Psoas muscle (tissue), 8 donors: ENCODE data around the gene OAS3. TPM values are rescaled to one million over a fixed set of nuclear protein-coding genes. Genes with fewer than 3 reads are reported as not detected.

Experiments
- ATAC-seq, 4 donors: fragments of 200-7000 bp; cut with Tn5 transposase; one replicate each; pipeline ENCODE4 v1.9.1; 2020; ENCODE audit warnings: moderate library complexity in 3 of 4, mild to moderate bottlenecking in 2 of 4
- DNase-seq, 2 donors: peaks; one replicate each; pipeline ENCODE4 v3.0.0-alpha.2; 2020
- H3K27ac ChIP-seq: fragments of 200-600 bp; one replicate; pipeline ENCODE4 v1.8.0; 2022
- H3K27me3 ChIP-seq, 3 donors: fragments of 200-600 bp in 1 of 3; one replicate each; pipeline versions ENCODE4 v1.6.1 to v1.8.0; 2013 to 2022; ENCODE audit warnings: low read length in 2 of 3, mild to moderate bottlenecking in 2 of 3, moderate library complexity in 1 of 3; ENCODE audit not compliant: insufficient read depth in 3 of 3
- H3K36me3 ChIP-seq, 2 donors: fragments of 200-600 bp in 1 of 2; one replicate each; pipeline versions ENCODE4 v1.6.1 to v1.8.0; 2013 to 2022; ENCODE audit warnings: low read depth in 1 of 2, mild to moderate bottlenecking in 1 of 2, moderate library complexity in 1 of 2; ENCODE audit not compliant: insufficient read depth in 1 of 2
- H3K4me1 ChIP-seq: fragments of 200-600 bp; one replicate; pipeline ENCODE4 v1.8.0; 2022
- H3K4me3 ChIP-seq: fragments of 200-600 bp; one replicate; pipeline ENCODE4 v1.8.0; 2022; ENCODE audit warnings: mild to moderate bottlenecking
- H3K9me3 ChIP-seq: fragments of 200-600 bp; one replicate; pipeline ENCODE4 v1.8.0; 2022
- WGBS, 3 donors: extraction: QIAGEN DNeasy Blood & Tissue Kit; methylation state at CpG; one replicate each; pipeline versions ENCODE4 v1.1.6 to v1.1.7; 2013; 5-methylcytosine and 5-hydroxymethylcytosine counted together
- intact Hi-C, 2 donors: fragments of 100-400 bp; cut with DNase I; formaldehyde crosslinking; loops; one replicate each; pipeline versions ENCODE4 v1.11.0 to v1.14.2; 2022
- long read RNA-seq, 2 donors: library from polyadenylated mRNA; unstranded; transcript quantifications; one replicate each; pipeline ENCODE4 v2.0.0, GENCODE V29; 2021
- polyA plus RNA-seq, 3 donors: library from polyadenylated mRNA; stranded (reverse); fragments of 200-250 nt; gene quantifications; one replicate each; pipeline ENCODE4 v1.2.3, GENCODE V29; 2013
- total RNA-seq, 4 donors: library from RNA; stranded (reverse); fragmentation: NEBNext Ultra II Directional in 2 of 4; extraction: Animal tissue kit (Norgen Biotek cat#: 25700) in 2 of 4; gene quantifications; one replicate each; pipeline versions ENCODE4 v1.2.1 to v1.2.4, GENCODE V29; 2021 to 2023
- TF ChIP-seq, protein P1 (sequence below): fragments of 200-600 bp; IDR thresholded peaks from one replicate; pipeline ENCODE4 v1.8.0; 2022; ENCODE audit warnings: antibody characterized with exemption
- donor health status: healthy with polysubstance abuse.
- donor health status: DM: no; HTN: no; CAD: no; lungs with moderate emphysema.
- donor health status: Bipolar disorder and iron deficiency.
- donor health status: healthy.
- donor health status: DM: yes; HTN: yes; CAD: no.
- donor health status: DM: no; HTN: no; CAD: no.
- donor health status: DM: no; HTN: no; CAD: no.
- donor health status: DM: yes; HTN: yes; CAD: no.

The OAS3 gene
- total RNA-seq (1 to 10 TPM; 1.5 to 6.7 (median 3.1) TPM), polyA plus RNA-seq (1 to 10 TPM; 1.1 to 1.7 (median 1.4) TPM)
- long read RNA-seq, donor 1, partial matches to known transcripts: 0 of 1 reads
- long read RNA-seq, donor 1, other reads (novel, unspliced or antisense): 1 of 1 reads
- long read RNA-seq, donor 2, partial matches to known transcripts: 0 of 2 reads
- long read RNA-seq, donor 2, other reads (novel, unspliced or antisense): 2 of 2 reads

DNA sequence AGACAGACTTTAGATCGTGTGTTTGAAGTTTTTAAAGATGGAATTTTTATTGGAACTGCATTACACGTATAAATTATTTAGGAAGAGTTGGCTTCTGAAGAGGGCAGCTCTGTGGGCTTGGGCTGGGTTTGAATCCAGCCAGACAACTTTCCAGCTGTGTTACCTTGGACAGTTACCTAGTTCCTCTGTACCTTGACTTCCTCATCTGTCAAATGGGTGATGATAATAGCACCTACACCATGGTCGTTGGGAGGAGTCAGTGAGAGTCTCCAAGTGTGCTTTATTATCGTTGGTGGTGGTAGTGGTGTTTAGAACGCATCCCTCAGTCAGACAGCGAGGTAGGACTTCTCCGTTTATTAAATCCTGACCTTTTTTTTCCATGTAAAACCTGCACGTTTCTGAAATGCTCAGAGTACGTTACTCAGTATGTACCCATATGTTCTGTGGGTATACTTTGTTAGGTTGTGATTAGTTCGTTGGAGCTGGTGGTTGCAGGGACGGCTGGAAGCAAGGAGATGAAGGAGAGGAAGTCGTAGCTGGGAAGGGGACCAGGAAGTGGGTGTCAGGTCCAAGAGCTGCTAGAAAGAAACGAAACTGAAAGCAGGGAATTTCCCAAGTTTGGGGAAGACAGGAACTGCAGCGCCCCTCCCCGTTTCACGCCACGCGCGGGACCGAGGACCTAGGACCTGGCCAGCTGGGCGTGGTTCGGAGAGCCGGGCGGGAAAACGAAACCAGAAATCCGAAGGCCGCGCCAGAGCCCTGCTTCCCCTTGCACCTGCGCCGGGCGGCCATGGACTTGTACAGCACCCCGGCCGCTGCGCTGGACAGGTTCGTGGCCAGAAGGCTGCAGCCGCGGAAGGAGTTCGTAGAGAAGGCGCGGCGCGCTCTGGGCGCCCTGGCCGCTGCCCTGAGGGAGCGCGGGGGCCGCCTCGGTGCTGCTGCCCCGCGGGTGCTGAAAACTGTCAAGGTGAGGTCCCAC, at the start of gene OAS3:
Gene OAS3 (plus strand): TSS at position 734 of the 979 bp plus-strand sequence. CDS start 57 bp downstream, at position 791.
- Histone ChIP-seq H3K4me1 (no peaks in the 10 kb centered on the region), H3K27ac (peak within 1 kb of the TSS; percentile 55), H3K4me3 (peak within 1 kb of the TSS; percentile 74), H3K36me3 (no peaks in the 10 kb centered on the region), H3K9me3 (no peaks in the 10 kb centered on the region), H3K27me3 (peaks cover 0 to 17% (median 0%) of the 10 kb centered on the region in 3 donors)
- intact Hi-C loops: no loop called here
- TF ChIP-seq, protein P1, sequence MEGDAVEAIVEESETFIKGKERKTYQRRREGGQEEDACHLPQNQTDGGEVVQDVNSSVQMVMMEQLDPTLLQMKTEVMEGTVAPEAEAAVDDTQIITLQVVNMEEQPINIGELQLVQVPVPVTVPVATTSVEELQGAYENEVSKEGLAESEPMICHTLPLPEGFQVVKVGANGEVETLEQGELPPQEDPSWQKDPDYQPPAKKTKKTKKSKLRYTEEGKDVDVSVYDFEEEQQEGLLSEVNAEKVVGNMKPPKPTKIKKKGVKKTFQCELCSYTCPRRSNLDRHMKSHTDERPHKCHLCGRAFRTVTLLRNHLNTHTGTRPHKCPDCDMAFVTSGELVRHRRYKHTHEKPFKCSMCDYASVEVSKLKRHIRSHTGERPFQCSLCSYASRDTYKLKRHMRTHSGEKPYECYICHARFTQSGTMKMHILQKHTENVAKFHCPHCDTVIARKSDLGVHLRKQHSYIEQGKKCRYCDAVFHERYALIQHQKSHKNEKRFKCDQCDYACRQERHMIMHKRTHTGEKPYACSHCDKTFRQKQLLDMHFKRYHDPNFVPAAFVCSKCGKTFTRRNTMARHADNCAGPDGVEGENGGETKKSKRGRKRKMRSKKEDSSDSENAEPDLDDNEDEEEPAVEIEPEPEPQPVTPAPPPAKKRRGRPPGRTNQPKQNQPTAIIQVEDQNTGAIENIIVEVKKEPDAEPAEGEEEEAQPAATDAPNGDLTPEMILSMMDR: no peak
- ATAC-seq (peak; percentile 46 to 84 (median 72)), DNase-seq (peak; percentile 89 to 92)
- WGBS, 3 donors: 6 to 7% (median 7%) methylated on average over 48 to 50 of the region's 50 CpGs

- TF ChIP-seq, protein P1: no peak
- peak in 1 of 2 donors; percentile 39 for DNase-seq
These were observed 46.9 kb upstream of the OAS3 start for GRCh38 chr12:112891093-112892024.

DNA sequence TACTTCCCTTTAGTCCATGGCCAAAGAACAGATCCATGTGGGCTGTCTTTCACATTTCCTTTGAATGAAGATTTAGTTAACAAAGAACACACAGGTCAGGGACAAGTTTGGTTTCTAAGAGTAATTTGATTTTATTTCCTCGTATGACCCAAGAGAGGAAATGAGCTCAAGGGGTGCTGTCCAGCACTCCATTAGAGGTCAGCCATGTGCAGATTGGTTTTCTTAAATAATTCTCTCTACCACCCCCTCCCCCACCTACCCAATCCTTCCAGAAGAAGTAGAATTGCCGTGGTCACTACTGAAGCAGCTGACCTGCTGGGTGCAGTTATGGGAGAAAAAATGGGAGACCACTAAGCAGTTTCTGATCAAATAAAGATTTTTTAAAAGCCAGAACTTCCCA, 45.4 kb upstream of the OAS3 start:
- no peak for DNase-seq
- no peak for ATAC-seq
- intact Hi-C loops: no loop called here
- WGBS, 3 donors: 24 to 39% (median 37%) methylated on average over 2 of the region's 2 CpGs
- H3K9me3 ChIP-seq: no peaks in the 10 kb centered on the region
- TF ChIP-seq, protein P1: no peak
- H3K36me3 ChIP-seq: no peaks in the 10 kb centered on the region
- peaks cover 0 to 6% (median 0%) of the 10 kb centered on the region in 3 donors for H3K27me3 ChIP-seq
- no peaks in the 10 kb centered on the region for H3K4me1 ChIP-seq
- H3K4me3 ChIP-seq: no peak overlapping the region
- H3K27ac ChIP-seq: no peak overlapping the region

More at GRCh38 chr12:112891093-112892024, 46.9 kb upstream of the OAS3 start:
- peaks cover 0 to 6% (median 0%) of the 10 kb centered on the region in 3 donors for H3K27me3 ChIP-seq
- no peak overlapping the region for H3K27ac ChIP-seq
- ATAC-seq: no peak
- no peaks in the 10 kb centered on the region for H3K36me3 ChIP-seq
- no peaks in the 10 kb centered on the region for H3K9me3 ChIP-seq
- H3K4me3 ChIP-seq: no peak overlapping the region
- 18 to 27% (median 27%) methylated on average over 6 of the region's 6 CpGs for WGBS, 3 donors
- no peaks in the 10 kb centered on the region for H3K4me1 ChIP-seq
- intact Hi-C loops: no loop called here

DNA sequence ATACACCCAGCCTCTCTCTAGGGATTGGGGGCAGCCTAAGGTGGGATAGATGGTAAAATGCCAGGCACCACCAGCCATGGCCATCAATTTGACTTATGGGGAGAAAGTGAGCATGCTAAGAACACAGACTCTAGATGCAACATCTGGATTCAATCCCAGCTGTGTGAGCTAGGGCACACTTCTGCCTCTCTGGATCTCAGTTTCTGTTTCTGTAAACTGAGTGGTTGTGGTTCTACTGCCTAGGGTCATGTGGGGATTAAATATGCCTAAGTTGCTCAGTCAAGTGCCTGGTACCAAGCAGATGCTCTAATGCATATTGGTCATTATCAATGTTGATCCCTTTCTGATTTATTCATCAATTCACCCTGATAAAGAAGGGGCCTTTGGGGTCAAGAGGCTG, 44.1 kb upstream of the OAS3 start:
- ATAC-seq: no peak
- TF ChIP-seq, protein P1: no peak
- intact Hi-C loops: no loop called here

More for the DNA sequence above, 44.1 kb upstream of the OAS3 start:
- no peak for DNase-seq
- no peaks in the 10 kb centered on the region for H3K9me3 ChIP-seq
- H3K27me3 ChIP-seq: peaks cover 0 to 6% (median 0%) of the 10 kb centered on the region in 3 donors
- no peaks in the 10 kb centered on the region for H3K4me1 ChIP-seq
- H3K27ac ChIP-seq: no peak overlapping the region
- no peaks in the 10 kb centered on the region for H3K36me3 ChIP-seq
- H3K4me3 ChIP-seq: no peak overlapping the region
